NB4 (cell line): ENCODE results near the gene TRPC1.
A peak's percentile ranks its signal among the peaks of the same experiment; 100 is the strongest.
"Not testable (repeated sequence)": the region's sequence is repeated elsewhere in the genome, so short reads cannot be mapped to it uniquely, and the experiment has no call there.

Source experiments
- DNase-seq: peaks from one replicate; pipeline ENCODE4 v3.0.0; 2010; ENCODE audit warnings: low read depth
- H3K4me3 ChIP-seq: one replicate; pipeline ENCODE4 v1.5.1; 2011; ENCODE audit warnings: mild to moderate bottlenecking, low read depth, low read length, moderate library complexity
- MYC ChIP-seq: IDR thresholded peaks from 2 replicates; pipeline ENCODE4 v1.6.1; 2011; ENCODE audit warnings: low read depth, low read length
- POLR2A ChIP-seq: IDR thresholded peaks from 2 replicates; pipeline ENCODE4 v1.6.1; 2011; ENCODE audit warnings: mild to moderate bottlenecking; ENCODE audit not compliant: insufficient read length; ENCODE audit errors: extremely low read depth
- TF ChIP-seq, protein P1 (sequence below): IDR thresholded peaks from 2 replicates; pipeline ENCODE4 v1.6.1; 2011; ENCODE audit warnings: low read depth, low read length
- TF ChIP-seq, protein P2 (sequence below): IDR thresholded peaks from one replicate; pipeline ENCODE4 v1.5.1; 2012; ENCODE audit warnings: low read depth, low read length

The TRPC1 gene

DNA sequence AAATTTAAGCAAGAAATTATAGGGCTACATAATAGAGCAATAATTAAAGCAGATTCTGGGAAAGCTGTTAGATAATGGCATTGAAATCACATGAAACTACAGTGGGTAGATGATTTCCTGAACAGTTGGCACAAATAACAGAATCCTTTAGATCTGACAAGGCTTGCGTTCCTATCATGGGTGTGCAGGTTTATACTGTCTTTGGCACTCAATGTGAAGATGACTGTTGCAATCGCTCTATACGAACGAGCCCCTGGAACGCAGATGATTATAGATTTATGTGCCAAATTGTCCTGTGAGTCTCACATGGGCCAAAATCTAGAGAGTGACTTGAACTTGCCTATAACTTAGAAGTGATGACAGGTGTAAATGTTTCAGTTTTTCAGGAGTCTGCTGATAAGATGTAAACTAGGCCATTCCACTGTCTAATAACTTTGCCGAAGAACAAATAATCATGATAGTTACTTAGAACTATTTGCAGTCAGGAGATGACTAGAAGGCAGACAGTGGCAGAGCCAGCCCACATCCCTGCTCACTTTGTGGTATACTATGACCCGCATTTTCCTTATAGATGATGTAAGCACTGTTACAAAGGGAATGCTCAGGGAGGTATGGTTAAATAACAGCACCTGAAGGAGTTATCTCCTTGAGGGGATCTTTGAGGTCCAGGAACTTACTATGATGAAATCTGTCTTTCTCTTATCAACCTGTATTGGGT, 30.5 kb upstream of the TRPC1 start:
- H3K4me3 ChIP-seq, result no peak overlapping the region
- TF ChIP-seq, protein P1, sequence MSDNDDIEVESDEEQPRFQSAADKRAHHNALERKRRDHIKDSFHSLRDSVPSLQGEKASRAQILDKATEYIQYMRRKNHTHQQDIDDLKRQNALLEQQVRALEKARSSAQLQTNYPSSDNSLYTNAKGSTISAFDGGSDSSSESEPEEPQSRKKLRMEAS, result no peak
- TF ChIP-seq, protein P2, sequence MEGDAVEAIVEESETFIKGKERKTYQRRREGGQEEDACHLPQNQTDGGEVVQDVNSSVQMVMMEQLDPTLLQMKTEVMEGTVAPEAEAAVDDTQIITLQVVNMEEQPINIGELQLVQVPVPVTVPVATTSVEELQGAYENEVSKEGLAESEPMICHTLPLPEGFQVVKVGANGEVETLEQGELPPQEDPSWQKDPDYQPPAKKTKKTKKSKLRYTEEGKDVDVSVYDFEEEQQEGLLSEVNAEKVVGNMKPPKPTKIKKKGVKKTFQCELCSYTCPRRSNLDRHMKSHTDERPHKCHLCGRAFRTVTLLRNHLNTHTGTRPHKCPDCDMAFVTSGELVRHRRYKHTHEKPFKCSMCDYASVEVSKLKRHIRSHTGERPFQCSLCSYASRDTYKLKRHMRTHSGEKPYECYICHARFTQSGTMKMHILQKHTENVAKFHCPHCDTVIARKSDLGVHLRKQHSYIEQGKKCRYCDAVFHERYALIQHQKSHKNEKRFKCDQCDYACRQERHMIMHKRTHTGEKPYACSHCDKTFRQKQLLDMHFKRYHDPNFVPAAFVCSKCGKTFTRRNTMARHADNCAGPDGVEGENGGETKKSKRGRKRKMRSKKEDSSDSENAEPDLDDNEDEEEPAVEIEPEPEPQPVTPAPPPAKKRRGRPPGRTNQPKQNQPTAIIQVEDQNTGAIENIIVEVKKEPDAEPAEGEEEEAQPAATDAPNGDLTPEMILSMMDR, result no peak
- TF ChIP-seq MYC, result no peak
- TF ChIP-seq POLR2A, result no peak
- DNase-seq, result no peak

DNA sequence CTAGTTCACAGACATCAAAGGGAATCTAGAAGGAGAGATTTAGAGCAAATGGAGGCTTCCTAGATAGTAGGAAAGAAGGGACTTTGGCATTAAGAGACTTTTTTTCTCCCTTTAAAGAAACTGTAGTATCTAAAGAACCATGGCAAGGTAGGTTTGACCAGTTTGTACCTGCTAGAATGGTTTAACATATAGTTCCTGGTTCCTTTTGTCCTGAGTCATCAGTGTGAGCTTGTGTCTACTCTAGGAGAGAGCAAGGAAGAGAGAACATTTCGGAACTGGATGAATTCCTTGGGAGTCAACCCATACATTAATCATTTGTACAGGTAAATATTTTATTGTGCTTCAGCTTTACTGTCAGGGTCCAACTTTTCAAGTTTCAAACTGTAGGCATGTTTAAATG, 29.6 kb upstream of the TRPC1 start:
- no peak for DNase-seq
- H3K4me3 ChIP-seq, result no peak overlapping the region
- TF ChIP-seq, protein P1, result no peak
- TF ChIP-seq, protein P2, result no peak
- TF ChIP-seq POLR2A (no peak), MYC (no peak)

DNA sequence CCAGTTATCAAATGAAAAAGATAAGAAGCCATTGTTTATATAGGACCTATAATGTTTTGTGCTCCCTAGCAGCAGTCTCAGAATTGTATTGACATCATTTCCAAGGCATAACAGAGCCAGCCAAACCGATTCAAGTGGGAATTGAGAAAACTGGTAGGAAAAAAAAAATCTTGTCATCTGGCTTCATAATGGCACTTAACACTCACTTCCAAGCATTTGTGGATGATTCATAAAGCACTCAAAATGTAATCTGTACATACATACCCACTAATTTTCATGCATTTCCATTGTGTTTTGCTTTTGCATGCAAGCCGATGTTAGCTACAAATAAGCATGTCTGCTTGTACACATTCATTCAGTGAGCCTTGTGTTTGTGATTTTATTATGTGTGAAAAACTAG, 18.6 kb upstream of the TRPC1 start:
- no peak for DNase-seq
- no peak for TF ChIP-seq MYC
- TF ChIP-seq, protein P2, result no peak
- TF ChIP-seq, protein P1, result no peak
- TF ChIP-seq POLR2A, result no peak
- H3K4me3 ChIP-seq, result no peak overlapping the region

DNA sequence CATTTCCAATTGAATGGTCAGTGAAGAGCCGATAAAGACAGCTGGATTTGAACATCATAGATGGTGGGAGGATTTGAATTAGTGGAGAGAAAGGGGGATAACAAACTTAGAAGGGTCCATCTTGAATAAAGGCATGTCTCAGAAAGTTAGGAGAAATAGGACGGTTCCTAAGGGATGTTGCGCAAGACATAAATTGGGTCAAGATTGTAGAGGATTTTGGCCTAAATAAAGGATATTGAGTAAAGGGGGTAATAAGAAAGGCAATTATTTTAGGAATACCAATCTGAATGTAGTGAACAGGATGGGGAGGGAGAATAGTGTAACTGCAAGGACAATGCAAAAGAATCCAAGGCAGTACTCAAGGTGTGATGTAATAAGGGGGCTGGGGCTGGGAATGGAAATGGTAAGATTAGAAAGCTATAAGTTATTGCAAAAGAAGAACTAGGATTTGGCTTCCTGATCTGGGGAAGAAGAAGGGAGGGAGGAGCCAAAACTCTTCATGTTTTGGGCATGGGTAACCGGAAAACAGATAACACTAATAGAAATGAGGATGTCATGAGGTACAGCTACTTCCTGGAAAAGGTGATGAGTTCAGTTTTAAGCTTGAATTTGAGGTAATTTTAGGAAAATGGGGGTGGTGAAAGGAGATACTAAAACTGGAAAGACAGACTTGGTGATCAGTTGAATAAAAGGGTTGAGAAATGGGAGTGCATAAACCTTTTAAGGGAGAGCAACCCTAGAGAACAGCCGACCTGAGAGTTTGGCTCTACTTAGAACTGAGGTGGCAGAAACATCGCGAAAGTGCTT, 17.3 kb upstream of the TRPC1 start:
- no peak overlapping the region for H3K4me3 ChIP-seq
- TF ChIP-seq, protein P1, result no peak
- TF ChIP-seq MYC, result no peak
- no peak for DNase-seq

DNA sequence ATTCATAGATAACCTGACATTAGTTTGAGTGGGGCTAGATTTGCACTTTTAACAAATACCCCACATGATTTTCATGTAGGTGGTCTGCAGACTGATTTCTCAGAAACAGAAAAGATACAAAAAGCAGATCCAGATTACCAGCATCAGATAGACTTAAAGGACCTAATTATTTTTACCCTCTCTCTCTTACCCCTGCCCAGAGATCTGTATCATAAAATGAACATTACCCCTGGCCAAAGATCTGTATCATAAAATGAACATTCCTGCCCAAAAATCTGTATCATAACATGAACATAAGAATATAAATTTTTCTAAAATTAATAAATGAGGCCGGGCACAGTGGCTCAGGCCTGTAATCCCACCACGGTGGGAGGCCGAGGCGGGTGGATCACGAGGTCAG, 14.6 kb upstream of the TRPC1 start:
- H3K4me3 ChIP-seq, result no peak overlapping the region
- TF ChIP-seq MYC (no peak), POLR2A (no peak)
- TF ChIP-seq, protein P1, result no peak
- TF ChIP-seq, protein P2, result no peak
- DNase-seq, result no peak

DNA sequence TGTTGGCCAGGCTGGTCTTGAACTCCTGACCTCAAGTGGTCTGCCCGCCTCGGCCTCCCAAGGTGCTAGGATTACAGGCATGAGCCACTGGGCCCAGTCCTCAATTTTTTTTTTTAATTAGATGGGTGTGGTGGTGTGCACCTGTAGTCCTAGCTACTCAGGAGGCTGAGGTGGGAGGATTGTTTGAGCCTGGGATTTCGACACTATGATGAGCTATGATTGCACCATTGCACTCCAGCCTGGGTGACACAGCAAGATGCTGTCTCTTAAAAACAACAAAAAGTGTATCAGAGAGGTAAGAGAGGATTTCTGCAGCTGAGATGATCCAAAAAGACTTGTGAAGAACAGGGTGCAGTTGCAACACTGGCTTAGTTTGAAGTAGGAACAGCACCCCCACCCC, 9.0 kb upstream of the TRPC1 start:
- not testable (repeated sequence) for H3K4me3 ChIP-seq
- peak; percentile 38 for DNase-seq
